ENCODE data around the gene ACTG1. TPM values are rescaled to one million over a fixed set of nuclear protein-coding genes. Genes with fewer than 3 reads are reported as not detected.
"Not testable (repeated sequence)": the region's sequence is repeated elsewhere in the genome, so short reads cannot be mapped to it uniquely, and the experiment has no call there.

ACTG1 gene
- total RNA-seq, 1 experiment from 2014 or later, result 2,634 TPM

GRCh38 chr17:81531998-81532404 lies 19.4 kb upstream of the ACTG1 start:
- not testable (repeated sequence) for H3K9me2 ChIP-seq (replicated peaks; ENCODE audit: insufficient read depth, low read length); H3K9ac ChIP-seq (ENCODE audit: low read length); H3K4me3 ChIP-seq (ENCODE audit: low read length); H3K27me3 ChIP-seq (ENCODE audit: low read length); H2AFZ ChIP-seq (ENCODE audit: low read length); H3K4me2 ChIP-seq (ENCODE audit: low read depth, low read length, poor library complexity, severe bottlenecking); H3K36me3 ChIP-seq (ENCODE audit: insufficient read depth, low read length); H3K27ac ChIP-seq (ENCODE audit: low read length); H3K4me1 ChIP-seq (ENCODE audit: low read length); H4K20me1 ChIP-seq (ENCODE audit: insufficient read depth, low read depth, low read length); DNase-seq; H3K79me2 ChIP-seq (ENCODE audit: low read length)
- peaks cover 16% of the 10 kb centered on the region for H3K9me3 ChIP-seq (ENCODE audit: low read length)

GRCh38 chr17:81531013-81531412 lies 18.4 kb upstream of the ACTG1 start:
- not testable (repeated sequence) for H3K4me3 ChIP-seq (ENCODE audit: low read length); H3K9ac ChIP-seq (ENCODE audit: low read length); H2AFZ ChIP-seq (ENCODE audit: low read length); H3K4me1 ChIP-seq (ENCODE audit: low read length); H3K36me3 ChIP-seq (ENCODE audit: insufficient read depth, low read length); H3K27me3 ChIP-seq (ENCODE audit: low read length); H3K4me2 ChIP-seq (ENCODE audit: low read depth, low read length, poor library complexity, severe bottlenecking); H3K9me2 ChIP-seq (replicated peaks; ENCODE audit: insufficient read depth, low read length); H3K79me2 ChIP-seq (ENCODE audit: low read length); H3K27ac ChIP-seq (ENCODE audit: low read length); H4K20me1 ChIP-seq (ENCODE audit: insufficient read depth, low read depth, low read length); DNase-seq
- H3K9me3 ChIP-seq (ENCODE audit: low read length), result peaks cover 16% of the 10 kb centered on the region

- H3K9me2 ChIP-seq (replicated peaks; ENCODE audit: insufficient read depth, low read length), result no peaks in the 10 kb centered on the region
- no peaks in the 10 kb centered on the region for H4K20me1 ChIP-seq (ENCODE audit: insufficient read depth, low read depth, low read length)
- H3K27me3 ChIP-seq (ENCODE audit: low read length), result no peaks in the 10 kb centered on the region
- no peaks in the 10 kb centered on the region for H3K79me2 ChIP-seq (ENCODE audit: low read length)
- H3K9ac ChIP-seq (ENCODE audit: low read length), result no peak overlapping the region
- H3K36me3 ChIP-seq (ENCODE audit: insufficient read depth, low read length), result no peaks in the 10 kb centered on the region
- no peak for DNase-seq
- H3K4me3 ChIP-seq (ENCODE audit: low read length), result no peak overlapping the region
- peaks cover 4% of the 10 kb centered on the region; the same call in 1 of the 2 replicates for H3K4me1 ChIP-seq (ENCODE audit: low read length)
- H2AFZ ChIP-seq (ENCODE audit: low read length), result no peak overlapping the region
- peaks cover 16% of the 10 kb centered on the region for H3K9me3 ChIP-seq (ENCODE audit: low read length)
- no peak overlapping the region for H3K27ac ChIP-seq (ENCODE audit: low read length)
- no peak overlapping the region for H3K4me2 ChIP-seq (ENCODE audit: low read depth, low read length, poor library complexity, severe bottlenecking)
These were observed 16.8 kb upstream of the ACTG1 start for GRCh38 chr17:81529437-81529803.

- no peak for DNase-seq
- Histone ChIP-seq H3K27ac (ENCODE audit: low read length) (no peak overlapping the region), H3K27me3 (ENCODE audit: low read length) (no peaks in the 10 kb centered on the region), H2AFZ (ENCODE audit: low read length) (no peak overlapping the region), H3K9me2 (replicated peaks; ENCODE audit: insufficient read depth, low read length) (no peaks in the 10 kb centered on the region), H3K4me1 (ENCODE audit: low read length) (no peaks in the 10 kb centered on the region), H3K4me3 (ENCODE audit: low read length) (no peak overlapping the region), H3K79me2 (ENCODE audit: low read length) (no peaks in the 10 kb centered on the region), H4K20me1 (ENCODE audit: insufficient read depth, low read depth, low read length) (no peaks in the 10 kb centered on the region), H3K9ac (ENCODE audit: low read length) (no peak overlapping the region), H3K4me2 (ENCODE audit: low read depth, low read length, poor library complexity, severe bottlenecking) (no peak overlapping the region), H3K36me3 (ENCODE audit: insufficient read depth, low read length) (no peaks in the 10 kb centered on the region), H3K9me3 (ENCODE audit: low read length) (peaks cover 16% of the 10 kb centered on the region)
These were observed 16.2 kb upstream of the ACTG1 start for GRCh38 chr17:81528651-81529436.

GRCh38 chr17:81528384-81528650 lies 15.7 kb upstream of the ACTG1 start:
- Histone ChIP-seq H3K27ac (ENCODE audit: low read length) (no peak overlapping the region), H3K9me2 (replicated peaks; ENCODE audit: insufficient read depth, low read length) (no peaks in the 10 kb centered on the region), H3K79me2 (ENCODE audit: low read length) (no peaks in the 10 kb centered on the region), H3K4me2 (ENCODE audit: low read depth, low read length, poor library complexity, severe bottlenecking) (no peak overlapping the region), H4K20me1 (ENCODE audit: insufficient read depth, low read depth, low read length) (no peaks in the 10 kb centered on the region), H3K4me1 (ENCODE audit: low read length) (no peaks in the 10 kb centered on the region), H3K27me3 (ENCODE audit: low read length) (no peaks in the 10 kb centered on the region), H2AFZ (ENCODE audit: low read length) (no peak overlapping the region), H3K9me3 (ENCODE audit: low read length) (peaks cover 16% of the 10 kb centered on the region), H3K4me3 (ENCODE audit: low read length) (no peak overlapping the region), H3K36me3 (ENCODE audit: insufficient read depth, low read length) (no peaks in the 10 kb centered on the region), H3K9ac (ENCODE audit: low read length) (no peak overlapping the region)
- DNase-seq, result no peak

- Histone ChIP-seq H3K9ac (ENCODE audit: low read length) (no peak within 1 kb of the TSS), H3K4me1 (ENCODE audit: low read length) (no peaks in the 10 kb centered on the region), H4K20me1 (ENCODE audit: insufficient read depth, low read depth, low read length) (no peaks in the 10 kb centered on the region), H3K9me2 (replicated peaks; ENCODE audit: insufficient read depth, low read length) (no peaks in the 10 kb centered on the region), H3K79me2 (ENCODE audit: low read length) (no peaks in the 10 kb centered on the region), H2AFZ (ENCODE audit: low read length) (no peak within 1 kb of the TSS), H3K27me3 (ENCODE audit: low read length) (no peaks in the 10 kb centered on the region), H3K27ac (ENCODE audit: low read length) (no peak within 1 kb of the TSS), H3K4me3 (ENCODE audit: low read length) (no peak within 1 kb of the TSS), H3K36me3 (ENCODE audit: insufficient read depth, low read length) (no peaks in the 10 kb centered on the region), H3K4me2 (ENCODE audit: low read depth, low read length, poor library complexity, severe bottlenecking) (no peak within 1 kb of the TSS), H3K9me3 (ENCODE audit: low read length) (peaks cover 16% of the 10 kb centered on the region)
- no peak for DNase-seq
These were observed 15.2 kb upstream of the ACTG1 start, which contains the start of gene FSCN2 for GRCh38 chr17:81527591-81528383. TSS of gene FSCN2 (plus strand) at chr17:81528377. CDS start at chr17:81528532, 155 bp downstream.

GRCh38 chr17:81526662-81527571 lies 14.3 kb upstream of the ACTG1 start:
- no peaks in the 10 kb centered on the region for H3K27me3 ChIP-seq (ENCODE audit: low read length)
- no peaks in the 10 kb centered on the region for H3K9me2 ChIP-seq (replicated peaks; ENCODE audit: insufficient read depth, low read length)
- H3K4me1 ChIP-seq (ENCODE audit: low read length), result no peaks in the 10 kb centered on the region
- H2AFZ ChIP-seq (ENCODE audit: low read length), result no peak overlapping the region
- H4K20me1 ChIP-seq (ENCODE audit: insufficient read depth, low read depth, low read length), result no peaks in the 10 kb centered on the region
- peaks cover 16% of the 10 kb centered on the region for H3K9me3 ChIP-seq (ENCODE audit: low read length)
- H3K79me2 ChIP-seq (ENCODE audit: low read length), result no peaks in the 10 kb centered on the region
- H3K4me3 ChIP-seq (ENCODE audit: low read length), result no peak overlapping the region
- no peak for DNase-seq
- no peak overlapping the region for H3K27ac ChIP-seq (ENCODE audit: low read length)
- no peak overlapping the region for H3K9ac ChIP-seq (ENCODE audit: low read length)
- H3K4me2 ChIP-seq (ENCODE audit: low read depth, low read length, poor library complexity, severe bottlenecking), result no peak overlapping the region
- no peaks in the 10 kb centered on the region for H3K36me3 ChIP-seq (ENCODE audit: insufficient read depth, low read length)

GRCh38 chr17:81524865-81525159 lies 12.2 kb upstream of the ACTG1 start:
- Histone ChIP-seq H3K27ac (ENCODE audit: low read length) (no peak overlapping the region), H3K9me2 (replicated peaks; ENCODE audit: insufficient read depth, low read length) (no peaks in the 10 kb centered on the region), H3K36me3 (ENCODE audit: insufficient read depth, low read length) (no peaks in the 10 kb centered on the region), H2AFZ (ENCODE audit: low read length) (no peak overlapping the region), H3K9ac (ENCODE audit: low read length) (no peak overlapping the region), H3K4me2 (ENCODE audit: low read depth, low read length, poor library complexity, severe bottlenecking) (no peak overlapping the region), H3K79me2 (ENCODE audit: low read length) (no peaks in the 10 kb centered on the region), H3K4me1 (ENCODE audit: low read length) (no peaks in the 10 kb centered on the region), H3K9me3 (ENCODE audit: low read length) (peaks cover 5% of the 10 kb centered on the region; the same call in 1 of the 2 replicates), H4K20me1 (ENCODE audit: insufficient read depth, low read depth, low read length) (0 out of 2 replicates have a peak, but pooled peaks cover 4% of the 10 kb centered on the region), H3K27me3 (ENCODE audit: low read length) (no peaks in the 10 kb centered on the region), H3K4me3 (ENCODE audit: low read length) (no peak overlapping the region)
- DNase-seq, result no peak
